CD4-positive, alpha-beta T cell (primary cell): ENCODE results near the gene ARHGAP15. TPM values are rescaled to one million over a fixed set of nuclear protein-coding genes. Genes with fewer than 3 reads are reported as not detected.

Experiments
- ATAC-seq: fragments of 200-7000 bp; cut with Tn5 transposase; one replicate; pipeline ENCODE4 v1.10.0; 2022; ENCODE audit warnings: mild to moderate bottlenecking; ENCODE audit not compliant: poor library complexity
- CTCF ChIA-PET: fragments of 350-600 bp; sonication (Branson Sonifier 250); formaldehyde crosslinking; loops from one replicate; lab custom pipeline; 2021; ENCODE audit warnings: antibody characterized with exemption, inconsistent platforms; lab: Charles Lee
- POLR2A ChIA-PET: fragments of 350-600 bp; sonication (Branson Sonifier 250); formaldehyde crosslinking; loops from one replicate; lab custom pipeline; 2021; ENCODE audit warnings: antibody characterized with exemption, inconsistent platforms; lab: Charles Lee
- DNase-seq, 14 experiments: peaks; one replicate each; pipeline ENCODE4 v3.0.0-alpha.2; 2013 to 2020; ENCODE audit warnings: mixed read lengths in 2 of 14
- H3K27ac ChIP-seq, 2 donors: one replicate each; pipeline versions ENCODE4 v1.5.1 to v1.7.0; 2013; ENCODE audit warnings: low read length in 2 of 2, low read depth in 1 of 2, mild to moderate bottlenecking in 1 of 2
- H3K27me3 ChIP-seq, 2 experiments: 1 replicate in 1 of 2; 2 replicates in 1 of 2; pipeline versions ENCODE4 v1.6.1 to v1.7.0; 2013; ENCODE audit warnings: low read length in 2 of 2, control low read depth in 1 of 2, mild to moderate bottlenecking in 1 of 2, moderate library complexity in 1 of 2; ENCODE audit not compliant: insufficient read depth in 2 of 2, control insufficient read depth in 1 of 2
- H3K36me3 ChIP-seq: one replicate; pipeline ENCODE4 v1.6.1; 2013; ENCODE audit warnings: low read length, control low read depth; ENCODE audit not compliant: insufficient read depth
- H3K4me1 ChIP-seq: one replicate; pipeline ENCODE4 v1.6.1; 2013; ENCODE audit warnings: low read length, control low read depth; ENCODE audit not compliant: insufficient read depth
- H3K4me3 ChIP-seq: one replicate; pipeline ENCODE4 v1.5.1; 2013; ENCODE audit warnings: mild to moderate bottlenecking, low read length, moderate library complexity
- H3K9me3 ChIP-seq, 2 experiments: 1 replicate in 1 of 2; 2 replicates in 1 of 2; pipeline versions ENCODE4 v1.6.1 to v1.7.0; 2013; ENCODE audit warnings: low read length in 2 of 2, mild to moderate bottlenecking in 2 of 2, control low read depth in 1 of 2, moderate library complexity in 1 of 2; ENCODE audit not compliant: control insufficient read depth in 1 of 2, insufficient read depth in 1 of 2
- H3K27ac Mint-ChIP-seq: one replicate; pipeline ENCODE4 v1.8.0; 2020; ENCODE audit warnings: mixed read lengths
- H3K27me3 Mint-ChIP-seq: one replicate; pipeline ENCODE4 v1.8.0; 2021; ENCODE audit warnings: mixed read lengths
- H3K36me3 Mint-ChIP-seq: one replicate; pipeline ENCODE4 v1.8.0; 2021; ENCODE audit warnings: low read depth, mixed read lengths
- H3K4me1 Mint-ChIP-seq: one replicate; pipeline ENCODE4 v1.8.0; 2021; ENCODE audit warnings: low read depth, mixed read lengths
- H3K4me3 Mint-ChIP-seq: one replicate; pipeline ENCODE4 v1.8.0; 2020; ENCODE audit warnings: mild to moderate bottlenecking, mixed read lengths
- H3K9me3 Mint-ChIP-seq: one replicate; pipeline ENCODE4 v1.8.0; 2020; ENCODE audit warnings: mixed read lengths
- CTCF ChIP-seq: fragments of 200-600 bp; IDR thresholded peaks from one replicate; pipeline ENCODE4 v1.8.0; 2022; ENCODE audit warnings: antibody characterized with exemption, mild to moderate bottlenecking
- intact Hi-C, 2 experiments: fragments of 100-400 bp; cut with DNase I in 1 of 2; cut with micrococcal nuclease in 1 of 2; formaldehyde crosslinking; loops; one replicate each; pipeline versions ENCODE4 v1.15.1 to v1.9.0; 2023 to 2025; cut with DNase I, micrococcal nuclease
- total RNA-seq, 174 experiments: library from RNA in 2 of 174; stranded (reverse) in 2 of 174; gene quantifications; one replicate each; pipeline ENCODE4 v1.2.3 and lab custom pipeline; 2021 to 2026

The ARHGAP15 gene
- total RNA-seq, 2 experiments from 2014 or later, result 158 to 165 TPM

- H3K27me3 Mint-ChIP-seq, result no peaks in the 10 kb centered on the region
- H3K4me1 Mint-ChIP-seq, result peaks cover 54% of the 10 kb centered on the region
- peaks cover 75% of the 10 kb centered on the region for H3K36me3 Mint-ChIP-seq
- H3K4me3 Mint-ChIP-seq, result no peak overlapping the region
- H3K9me3 ChIP-seq, result no peaks in the 10 kb centered on the region
- intact Hi-C loops, result no loop called here
- H3K4me1 ChIP-seq, result no peaks in the 10 kb centered on the region
- H3K36me3 ChIP-seq, result peaks cover 46% of the 10 kb centered on the region
- no peak overlapping the region for H3K27ac Mint-ChIP-seq
- no peaks in the 10 kb centered on the region for H3K9me3 Mint-ChIP-seq
- ATAC-seq (no peak), DNase-seq (no peak)
- ChIA-PET POLR2A (no interaction called here), CTCF (interaction anchor here (1.3 kb wide), 1 partner anchor 14 kb away, joined by 3 read pairs; no protein-coding TSS in a partner anchor)
- no peak overlapping the region for H3K4me3 ChIP-seq
- H3K27me3 ChIP-seq, result no peaks in the 10 kb centered on the region
- no peak overlapping the region for H3K27ac ChIP-seq
- no peak for TF ChIP-seq CTCF
These were observed 307.7 kb downstream of the ARHGAP15 start for GRCh38 chr2:143436951-143437350.

GRCh38 chr2:143440411-143441012 lies 311.3 kb downstream of the ARHGAP15 start:
- ATAC-seq, result no peak
- CTCF ChIA-PET, result interaction anchor here (1.2 to 1.7 kb wide), 3 partner anchors 13 to 36 kb away, joined by 3 to 4 read pairs (median 3); no protein-coding TSS in a partner anchor
- peaks cover 91% of the 10 kb centered on the region for H3K36me3 Mint-ChIP-seq

GRCh38 chr2:143442193-143442592 lies 313.0 kb downstream of the ARHGAP15 start:
- CTCF ChIA-PET, result no interaction called here
- Mint-ChIP-seq H3K27ac (peak overlapping the region; percentile 24), H3K36me3 (peaks cover 77% of the 10 kb centered on the region)

More at GRCh38 chr2:143440411-143441012, 311.3 kb downstream of the ARHGAP15 start:
- Mint-ChIP-seq H3K4me3 (no peak overlapping the region), H3K27me3 (no peaks in the 10 kb centered on the region), H3K9me3 (no peaks in the 10 kb centered on the region), H3K27ac (peak overlapping the region; percentile 49), H3K4me1 (peaks cover 34% of the 10 kb centered on the region)
- no peak for DNase-seq
- Histone ChIP-seq H3K9me3 (no peaks in the 10 kb centered on the region), H3K4me1 (no peaks in the 10 kb centered on the region), H3K36me3 (peaks cover 55% of the 10 kb centered on the region), H3K4me3 (no peak overlapping the region), H3K27me3 (no peaks in the 10 kb centered on the region), H3K27ac (no peak overlapping the region)
- intact Hi-C loops, result no loop called here
- TF ChIP-seq CTCF, result no peak
- POLR2A ChIA-PET, result no interaction called here

More at GRCh38 chr2:143442193-143442592, 313.0 kb downstream of the ARHGAP15 start:
- no peaks in the 10 kb centered on the region for H3K4me1 ChIP-seq
- no peaks in the 10 kb centered on the region for H3K9me3 ChIP-seq
- Mint-ChIP-seq H3K9me3 (no peaks in the 10 kb centered on the region), H3K4me1 (peaks cover 36% of the 10 kb centered on the region), H3K27me3 (no peaks in the 10 kb centered on the region), H3K4me3 (no peak overlapping the region)
- H3K4me3 ChIP-seq, result no peak overlapping the region
- TF ChIP-seq CTCF, result no peak
- H3K27me3 ChIP-seq, result no peaks in the 10 kb centered on the region
- H3K36me3 ChIP-seq, result peaks cover 38% of the 10 kb centered on the region
- H3K27ac ChIP-seq, result no peak overlapping the region
- ATAC-seq, result no peak
- POLR2A ChIA-PET, result no interaction called here
- no peak for DNase-seq
- intact Hi-C loops, result no loop called here
